Measurements from ENCODE around the gene GNA12.

GNA12 gene

DNA sequence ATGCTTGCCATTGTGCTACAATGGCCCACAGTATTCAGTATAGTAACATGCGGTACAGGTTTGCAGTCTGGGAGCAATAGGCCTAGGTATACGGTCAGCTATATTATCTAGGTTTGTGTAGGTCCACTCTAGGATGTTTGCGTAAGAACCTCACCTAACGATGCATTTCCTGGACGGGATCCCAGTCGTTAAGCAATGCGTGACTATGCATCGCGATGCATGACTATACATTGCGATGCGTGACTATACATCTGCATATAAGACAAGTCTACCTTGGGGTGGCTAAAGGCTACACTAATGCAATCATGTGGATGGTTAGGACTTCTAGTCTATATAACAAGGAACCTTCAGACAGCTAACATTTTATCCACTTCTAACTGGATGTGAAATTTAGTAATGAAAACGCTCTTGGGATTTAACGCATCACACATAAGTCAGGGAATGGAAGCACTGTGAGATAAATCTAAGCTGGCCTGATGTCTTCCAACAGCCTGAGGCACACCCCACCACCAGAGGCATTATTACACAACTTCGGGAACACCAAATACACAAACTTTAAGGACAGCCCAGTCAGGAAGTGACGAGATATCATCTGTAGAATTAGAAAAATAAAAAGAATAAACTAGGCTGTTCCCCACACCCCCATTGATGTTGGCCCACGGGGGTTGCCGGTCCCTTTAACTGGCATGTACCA, 9.2 kb downstream of the GNA12 start:
- no peak for DNase-seq

- no peak for DNase-seq
These were observed 10.8 kb downstream of the GNA12 start for GRCh38 chr7:2833083-2833910.

DNA sequence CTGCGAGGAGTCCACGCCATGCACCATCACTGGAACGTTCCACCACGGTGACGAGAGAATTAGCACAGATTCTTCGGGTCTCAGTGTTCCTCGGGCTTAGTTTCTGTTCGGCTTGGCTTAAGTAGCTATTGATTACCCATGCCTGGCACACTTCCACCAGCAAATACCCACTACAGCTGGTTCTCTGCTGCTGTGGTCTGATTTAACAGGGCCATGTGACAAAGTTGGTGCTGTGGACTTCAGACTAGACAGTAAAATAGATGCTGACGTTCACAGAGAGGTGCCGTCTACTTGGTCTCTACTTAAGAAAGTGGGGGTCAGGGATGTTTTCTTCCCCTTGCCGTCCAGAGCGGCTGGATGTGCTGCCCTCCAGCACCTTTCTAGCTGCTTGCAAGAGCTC, 11.6 kb downstream of the GNA12 start:
- DNase-seq, result no peak

DNA sequence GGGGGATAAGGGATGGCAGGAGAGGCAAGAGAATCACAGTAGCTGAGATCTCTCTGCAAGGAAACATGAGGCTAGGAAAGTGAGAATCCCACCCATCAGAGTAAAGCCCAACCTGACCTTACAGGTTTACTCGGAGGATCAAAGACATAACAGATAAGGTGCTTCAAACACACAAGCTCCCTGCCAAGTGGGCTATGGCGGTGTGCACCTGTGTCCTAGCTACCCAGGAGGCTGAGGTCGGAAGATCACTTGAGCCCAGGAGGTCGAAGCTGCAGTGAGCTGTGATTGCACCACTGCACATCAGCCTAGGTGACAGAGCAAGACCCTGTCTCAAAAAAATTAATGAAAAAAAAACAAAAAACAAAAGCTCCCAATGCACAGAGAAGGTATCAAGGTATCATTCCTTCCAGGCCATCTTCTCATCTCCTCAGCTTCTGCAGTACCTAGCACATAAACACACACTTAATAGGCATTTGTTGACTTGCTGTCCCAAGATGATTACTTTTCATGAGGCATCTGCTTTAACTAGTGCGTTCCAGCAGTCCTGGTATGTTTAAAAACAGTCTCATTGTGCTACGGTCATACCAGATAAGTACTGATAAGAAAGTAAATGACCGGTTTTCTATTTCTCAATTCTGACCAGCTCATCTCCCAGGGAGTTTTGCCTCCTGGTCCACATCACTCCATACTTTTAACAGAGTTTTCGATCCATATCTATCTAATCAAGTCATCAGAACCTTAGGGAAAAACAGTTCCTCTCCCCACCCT, 13.3 kb downstream of the GNA12 start:
- DNase-seq, result no peak

- no peak for DNase-seq
These were observed 15.1 kb downstream of the GNA12 start for GRCh38 chr7:2829040-2829439.

- DNase-seq, result no peak
These were observed 17.3 kb downstream of the GNA12 start for GRCh38 chr7:2826771-2827170.

GRCh38 chr7:2825559-2826227, 18.4 kb downstream of the GNA12 start:
- DNase-seq, result no peak

- DNase-seq, result no peak
These were observed 19.2 kb downstream of the GNA12 start for GRCh38 chr7:2824678-2825461.

GRCh38 chr7:2824026-2824677, 20.0 kb downstream of the GNA12 start:
- no peak for DNase-seq

DNA sequence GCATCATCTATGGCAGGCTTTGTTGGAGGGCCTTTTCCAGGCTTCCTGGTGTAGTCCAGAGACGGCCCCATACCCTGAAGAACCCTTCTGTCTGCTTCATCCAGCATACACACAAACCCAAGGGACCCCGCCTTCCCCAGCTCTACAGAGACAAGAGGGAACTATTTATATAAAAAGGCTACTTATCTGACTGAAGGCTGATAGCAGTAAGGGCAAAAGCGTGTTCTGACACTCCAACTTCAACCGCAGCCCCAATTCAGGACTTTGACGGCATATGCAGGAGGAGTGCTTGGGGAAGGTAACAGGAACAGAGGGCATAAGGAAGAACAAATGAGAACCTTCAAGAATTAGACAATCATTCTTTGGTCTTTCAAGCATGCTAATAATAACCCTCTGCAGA, 21.0 kb downstream of the GNA12 start:
- DNase-seq, result no peak

GRCh38 chr7:2821842-2822507, 22.1 kb downstream of the GNA12 start:
- no peak for DNase-seq

- DNase-seq, result no peak
These were observed 22.8 kb downstream of the GNA12 start for GRCh38 chr7:2821161-2821841.

- DNase-seq, result no peak
These were observed 23.6 kb downstream of the GNA12 start for GRCh38 chr7:2820508-2820934.

- DNase-seq, result no peak
These were observed 24.1 kb downstream of the GNA12 start for GRCh38 chr7:2819954-2820397.

- DNase-seq, result no peak
These were observed 24.8 kb downstream of the GNA12 start for GRCh38 chr7:2819161-2819953.

DNA sequence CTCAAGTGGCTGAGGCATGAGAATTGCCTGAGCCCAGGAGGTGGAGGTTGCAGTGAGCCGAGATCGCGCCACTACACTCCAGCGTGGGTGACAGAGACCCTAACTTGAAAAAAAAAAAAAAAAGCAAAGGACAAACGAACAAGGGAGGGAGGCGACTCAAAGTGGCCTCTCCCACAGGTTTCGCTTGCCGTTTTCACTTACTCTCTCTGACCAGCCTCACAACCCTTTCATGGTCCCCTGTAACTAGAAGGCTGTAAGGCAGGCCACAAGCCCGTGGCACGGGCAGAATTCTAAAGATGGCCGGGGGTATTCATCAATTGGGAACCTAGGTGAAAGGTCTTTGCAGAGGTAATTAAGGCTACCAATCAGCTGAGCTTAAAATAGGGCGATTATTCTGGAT, 25.5 kb downstream of the GNA12 start:
- DNase-seq, result no peak

GRCh38 chr7:2818121-2818520, 26.0 kb downstream of the GNA12 start:
- no peak for DNase-seq

DNA sequence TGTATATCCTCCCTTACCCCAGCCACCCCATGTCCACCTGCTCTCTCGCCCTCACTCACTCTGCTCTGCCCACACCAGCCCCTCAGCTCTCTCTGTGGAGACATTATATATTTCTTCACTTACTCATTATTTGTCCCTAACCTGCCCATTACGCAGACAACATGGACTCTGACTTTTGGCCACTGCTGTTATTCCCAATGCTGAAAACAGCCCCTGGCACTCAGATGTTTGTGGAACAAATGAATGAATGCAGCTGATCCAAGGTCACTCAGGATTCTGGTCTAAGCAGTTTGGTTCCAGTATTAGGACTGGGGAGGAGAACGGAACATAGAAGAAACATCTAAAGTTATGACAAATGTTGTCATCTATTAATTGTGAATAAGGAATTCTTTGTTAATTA, 26.7 kb downstream of the GNA12 start:
- no peak for DNase-seq

- no peak for DNase-seq
These were observed 28.2 kb downstream of the GNA12 start for GRCh38 chr7:2815875-2816245.

All from activated CD8-positive, alpha-beta memory T cell treated with anti-CD3 and anti-CD28 coated beads, Interleukin-2, amount 50 U/mL, for 4 hours (primary cell).